GM21723 (cell line): ENCODE results near the gene NEBL.

Experiments used
- ATAC-seq: cut with Tn5 transposase; IDR thresholded peaks from one replicate; pipeline ENCODE4 v1.9.1; 2021; ENCODE audit warnings: mild to moderate bottlenecking, moderate library complexity; ENCODE audit not compliant: unreplicated experiment

NEBL gene

DNA sequence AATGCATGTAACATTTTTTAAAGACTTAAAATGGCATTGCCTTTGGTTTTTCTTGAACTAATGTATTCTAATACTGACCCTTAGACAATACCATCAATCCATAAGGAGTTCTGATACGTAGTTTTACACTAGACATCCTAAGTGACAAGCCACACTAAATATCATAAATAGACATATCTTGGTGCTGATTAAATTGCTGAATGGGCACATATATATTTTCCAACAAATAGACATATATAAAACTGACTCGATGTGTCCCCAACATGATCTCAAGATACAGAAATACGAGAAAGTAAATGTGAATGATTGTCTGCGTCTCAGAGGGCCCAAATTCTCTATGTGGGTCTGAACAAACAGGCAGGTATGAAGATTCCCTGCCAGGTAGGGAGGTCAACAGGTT is 99.8 kb downstream of the NEBL start:
- ATAC-seq: no peak

DNA sequence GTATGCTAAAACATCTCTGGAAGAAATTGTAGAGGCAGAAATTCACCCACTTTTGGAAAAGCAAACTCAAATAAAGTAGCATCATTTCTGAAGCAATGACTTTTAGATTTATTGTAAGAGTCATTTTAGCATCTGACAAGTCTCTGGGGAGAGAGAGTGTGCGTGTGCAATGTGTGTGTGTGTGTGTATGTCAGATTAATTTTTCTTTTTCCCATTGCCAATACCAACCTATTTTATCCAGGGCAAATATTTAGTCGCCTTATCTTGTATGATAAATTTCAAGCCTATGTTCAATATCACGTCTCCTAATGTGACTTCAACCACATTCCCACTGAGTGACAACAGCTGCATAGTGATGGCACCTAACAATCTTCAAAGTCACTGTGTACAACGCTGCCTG is 101.7 kb downstream of the NEBL start:
- no peak for ATAC-seq

DNA sequence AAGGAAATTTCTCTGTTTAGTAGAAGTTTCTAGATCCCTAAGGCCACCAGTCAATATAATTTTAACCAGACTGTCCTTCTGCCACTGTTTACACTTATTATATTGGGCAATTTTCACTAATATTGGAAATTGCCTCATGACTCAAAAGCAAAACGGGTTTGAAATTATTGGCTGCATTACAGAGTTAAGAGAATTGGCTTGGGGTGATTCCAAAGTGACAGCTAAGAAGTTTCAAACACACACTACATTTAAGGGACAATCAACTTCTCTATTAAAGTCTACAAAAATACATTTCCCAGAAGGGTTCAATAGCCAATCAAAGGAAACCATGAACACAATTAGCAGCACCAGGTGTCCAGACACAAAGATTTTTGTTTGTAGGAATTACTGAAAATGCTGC is 111.9 kb downstream of the NEBL start:
- no peak for ATAC-seq

DNA sequence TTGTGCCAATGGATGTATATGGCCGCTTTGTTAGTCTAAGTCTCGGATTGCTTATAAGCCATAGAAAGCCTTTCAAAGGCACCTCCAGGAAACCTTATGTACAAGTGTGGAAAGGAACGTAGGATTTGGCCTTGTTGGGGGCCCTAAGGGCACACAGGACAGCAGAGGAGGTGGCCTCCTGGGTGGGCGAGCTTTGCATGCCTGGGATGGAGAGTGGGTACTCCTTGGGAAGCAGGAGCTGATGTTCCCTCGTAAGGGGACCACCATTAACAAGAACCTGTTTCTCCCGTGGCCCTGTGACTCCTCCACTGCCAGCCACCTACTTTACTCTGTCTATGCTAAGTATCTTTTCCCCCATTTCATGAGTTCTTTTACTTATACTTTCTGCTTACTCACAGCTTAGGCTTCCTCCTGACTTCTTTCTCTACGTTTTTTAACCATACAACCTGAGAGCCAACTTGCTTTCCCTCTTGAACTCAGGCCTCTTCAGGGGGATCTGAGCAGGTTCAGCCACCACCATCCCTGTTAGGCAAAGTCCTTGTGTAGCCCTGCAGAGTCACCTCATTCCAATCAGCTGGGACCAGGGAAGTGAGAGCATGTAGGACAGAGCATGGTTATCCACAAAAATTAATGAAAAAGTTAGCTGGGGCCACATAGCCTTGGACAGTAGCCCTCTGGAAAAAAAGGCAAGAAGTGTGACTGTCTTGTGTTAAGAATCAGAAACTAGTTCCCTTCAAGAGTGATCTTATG is 118.9 kb downstream of the NEBL start:
- ATAC-seq: no peak

DNA sequence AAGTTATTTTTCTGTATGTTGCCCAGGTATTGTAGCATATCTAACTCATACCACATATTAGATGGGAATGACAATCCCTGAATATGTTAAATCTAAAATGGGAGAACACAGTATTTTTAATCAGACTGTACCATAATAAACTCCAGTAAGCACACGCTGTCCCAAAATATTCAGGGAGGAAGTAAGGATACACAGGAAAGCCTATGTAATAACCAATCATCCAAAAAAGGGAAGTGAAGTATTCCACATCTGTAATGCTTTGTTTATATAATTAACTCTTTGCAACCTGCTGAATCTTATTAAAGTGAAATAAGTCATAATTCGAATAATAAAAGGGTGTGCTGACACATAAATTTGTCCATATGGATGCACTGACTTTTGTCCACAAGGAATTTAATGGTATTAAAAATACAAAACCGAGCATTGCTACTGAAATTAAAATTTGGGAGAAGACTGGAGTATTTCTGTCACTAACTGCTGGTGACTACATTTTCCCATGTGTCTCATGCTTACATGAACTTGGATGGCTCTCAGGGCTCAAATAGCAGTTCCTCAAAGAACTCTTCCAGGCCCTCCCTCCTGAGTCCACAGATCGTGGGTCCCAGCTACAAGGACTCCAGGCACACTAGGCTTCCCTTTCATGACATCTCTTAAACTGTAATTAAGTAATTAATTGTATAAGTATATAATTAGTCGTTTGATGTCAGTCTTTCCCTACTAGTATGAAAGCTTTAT is 120.6 kb downstream of the NEBL start:
- ATAC-seq: no peak

DNA sequence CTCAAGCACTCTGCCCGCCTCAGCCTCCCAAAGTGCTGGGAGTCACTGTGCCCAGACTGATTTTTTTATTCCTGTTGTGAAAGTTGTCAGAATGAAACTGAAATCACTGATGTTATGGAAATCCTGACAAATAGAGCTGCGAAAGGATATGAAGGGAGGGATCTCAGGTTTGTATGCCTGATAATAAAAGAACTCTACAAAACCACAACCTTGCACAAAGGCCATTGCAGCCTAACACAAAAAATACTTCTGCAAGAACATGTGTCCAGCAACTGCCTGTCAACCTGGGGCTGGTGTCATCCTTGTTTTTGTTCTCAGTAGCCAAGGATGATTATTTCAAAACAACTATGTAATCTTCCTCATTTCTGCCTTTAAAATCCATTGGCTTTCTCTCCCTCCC is 126.1 kb downstream of the NEBL start:
- ATAC-seq: no peak

DNA sequence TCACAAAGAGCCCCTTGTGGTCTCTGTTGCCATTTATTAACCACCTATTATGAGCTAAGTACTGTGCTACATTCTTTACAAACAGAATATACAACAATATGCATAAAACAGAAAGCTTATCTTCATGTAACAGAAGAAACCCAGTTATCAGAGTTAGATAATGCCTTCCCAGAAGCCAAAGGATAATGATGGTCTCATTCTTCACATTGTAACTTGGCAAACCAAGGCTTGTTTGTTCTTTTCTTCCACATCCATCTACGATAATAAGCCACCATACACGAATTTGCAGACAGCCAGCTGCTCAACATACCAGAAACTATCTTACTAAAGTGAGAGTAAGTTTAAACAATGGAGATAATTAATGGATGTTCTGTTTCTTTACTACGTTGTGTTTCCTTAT is 127.6 kb downstream of the NEBL start:
- no peak for ATAC-seq

DNA sequence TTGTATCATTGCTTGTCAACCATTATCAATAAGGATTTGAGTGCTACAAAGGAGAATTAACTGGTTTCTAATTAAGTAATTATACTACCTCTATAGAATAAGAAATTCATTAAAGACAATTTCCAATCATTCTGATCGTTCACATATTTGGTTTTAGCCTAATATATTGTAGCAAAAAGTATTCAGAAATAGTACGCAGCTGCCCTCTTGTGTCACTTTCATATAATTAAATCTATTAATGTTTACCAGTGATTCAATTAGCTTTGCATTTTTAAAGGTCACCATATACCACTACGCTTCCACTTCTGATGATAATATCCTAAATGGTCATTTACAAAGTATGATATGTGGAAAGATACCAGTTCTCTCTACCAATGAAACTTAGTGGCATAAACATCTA is 128.3 kb downstream of the NEBL start:
- ATAC-seq: no peak

DNA sequence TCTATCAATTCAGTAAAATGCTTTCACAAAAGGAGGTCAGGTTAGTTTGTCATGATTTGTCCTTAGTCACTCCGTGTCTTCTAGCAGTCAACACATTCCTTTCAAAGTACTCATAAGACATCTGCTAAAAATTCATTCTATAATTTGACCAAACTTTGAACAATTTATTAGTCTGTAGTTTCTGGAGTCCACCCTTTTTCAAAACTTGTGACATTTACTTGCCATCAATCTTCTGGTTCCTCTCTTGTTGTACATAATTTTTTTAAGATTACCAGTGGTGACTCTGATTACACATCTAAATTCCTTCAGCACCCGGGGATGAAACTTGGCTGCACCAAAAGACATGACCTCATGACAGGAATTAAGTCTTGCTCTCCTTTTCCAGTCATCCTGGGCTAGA is 130.1 kb downstream of the NEBL start:
- no peak for ATAC-seq

DNA sequence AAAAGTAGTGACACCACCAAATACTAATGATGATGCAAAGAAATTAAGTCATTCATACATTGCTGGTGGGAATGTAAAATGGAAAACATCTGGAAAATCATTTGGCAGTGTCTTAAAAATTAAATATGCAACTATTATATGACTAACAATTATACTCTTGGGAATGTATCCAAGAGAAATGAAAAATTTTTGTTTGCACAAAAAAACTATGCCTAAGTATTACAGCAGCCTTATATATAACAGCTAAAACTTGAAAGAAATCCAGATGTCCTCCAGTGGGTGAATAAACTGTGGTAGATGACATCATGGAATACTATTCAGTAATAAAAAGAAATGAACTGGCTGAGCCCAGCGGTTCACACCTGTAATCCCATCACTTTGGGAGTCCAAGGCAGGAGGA is 132.0 kb downstream of the NEBL start:
- no peak for ATAC-seq

DNA sequence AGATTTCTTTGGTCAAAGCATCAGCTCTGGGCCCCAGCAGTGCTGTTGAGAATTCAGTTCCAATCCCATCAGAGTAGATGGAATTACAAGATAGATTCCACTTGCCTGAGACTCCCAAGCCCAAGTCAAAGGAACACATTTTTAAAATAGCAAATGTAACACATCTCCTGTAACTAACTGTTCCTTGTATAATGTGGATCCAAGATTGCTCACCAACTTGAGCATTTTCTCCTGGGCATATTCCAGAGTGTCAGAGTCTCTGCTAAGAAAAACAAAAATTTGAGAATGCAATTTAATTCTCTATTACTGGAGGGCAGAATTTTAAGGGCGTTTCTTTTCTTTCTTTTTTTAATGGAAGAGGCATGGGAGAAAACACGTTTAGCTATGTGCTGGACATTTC is 136.7 kb downstream of the NEBL start:
- no peak for ATAC-seq

DNA sequence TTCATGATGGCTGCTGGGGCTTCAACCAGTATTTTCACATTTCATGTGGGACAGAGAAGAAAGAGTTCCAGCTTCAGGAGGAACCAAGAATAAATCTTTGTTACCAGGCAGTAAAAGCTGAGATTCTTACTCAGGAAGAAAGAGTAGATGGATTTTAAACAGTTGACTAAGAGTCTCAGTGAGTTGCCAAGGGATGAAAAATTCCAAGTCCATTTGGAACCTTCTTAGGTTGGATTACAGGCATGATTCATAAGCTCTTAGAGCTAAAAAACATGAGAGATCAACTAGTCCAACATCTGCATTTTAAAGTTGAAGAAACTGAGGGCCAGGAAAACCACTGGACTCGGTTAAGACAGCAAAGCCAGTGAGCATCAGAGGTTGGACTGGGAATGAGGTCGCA is 148.6 kb downstream of the NEBL start:
- ATAC-seq: no peak

DNA sequence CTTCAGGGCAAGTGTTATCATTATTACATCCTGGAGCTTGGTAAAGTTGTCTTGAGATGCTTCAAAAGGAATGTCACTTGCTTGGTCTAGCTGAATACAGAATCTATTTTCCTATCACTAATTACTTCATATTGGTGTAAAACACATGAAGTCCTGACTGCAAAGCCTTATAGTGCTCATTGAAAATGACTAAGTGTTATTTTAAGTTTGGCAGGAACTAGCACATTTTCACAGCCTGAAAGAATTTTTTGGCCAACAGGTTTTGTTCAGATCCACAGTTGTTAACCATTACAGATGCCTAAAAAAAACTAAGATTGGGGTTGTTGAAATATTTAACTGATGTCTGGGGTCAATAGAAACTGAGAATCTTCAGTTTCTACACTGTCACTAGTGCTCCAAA is 149.3 kb downstream of the NEBL start:
- no peak for ATAC-seq

DNA sequence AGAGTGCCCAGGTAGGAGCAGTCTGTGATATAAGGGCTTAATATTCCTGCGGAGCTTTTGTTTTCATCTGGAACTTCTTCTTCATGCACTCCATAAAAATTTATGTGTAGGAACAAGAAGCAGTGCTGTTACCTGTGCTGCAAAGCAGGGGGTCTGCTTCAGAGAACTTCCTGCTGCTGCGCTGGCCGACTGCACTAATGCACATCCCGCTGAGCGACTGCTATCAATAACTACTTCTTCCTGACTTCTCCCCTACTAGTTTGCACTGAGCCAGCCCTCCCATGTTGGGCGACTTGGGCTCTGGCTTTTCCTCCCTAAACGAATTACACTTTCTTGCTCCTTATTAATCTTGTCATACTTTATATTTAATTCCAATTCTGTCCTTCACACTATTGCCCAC is 150.3 kb downstream of the NEBL start:
- ATAC-seq: no peak

DNA sequence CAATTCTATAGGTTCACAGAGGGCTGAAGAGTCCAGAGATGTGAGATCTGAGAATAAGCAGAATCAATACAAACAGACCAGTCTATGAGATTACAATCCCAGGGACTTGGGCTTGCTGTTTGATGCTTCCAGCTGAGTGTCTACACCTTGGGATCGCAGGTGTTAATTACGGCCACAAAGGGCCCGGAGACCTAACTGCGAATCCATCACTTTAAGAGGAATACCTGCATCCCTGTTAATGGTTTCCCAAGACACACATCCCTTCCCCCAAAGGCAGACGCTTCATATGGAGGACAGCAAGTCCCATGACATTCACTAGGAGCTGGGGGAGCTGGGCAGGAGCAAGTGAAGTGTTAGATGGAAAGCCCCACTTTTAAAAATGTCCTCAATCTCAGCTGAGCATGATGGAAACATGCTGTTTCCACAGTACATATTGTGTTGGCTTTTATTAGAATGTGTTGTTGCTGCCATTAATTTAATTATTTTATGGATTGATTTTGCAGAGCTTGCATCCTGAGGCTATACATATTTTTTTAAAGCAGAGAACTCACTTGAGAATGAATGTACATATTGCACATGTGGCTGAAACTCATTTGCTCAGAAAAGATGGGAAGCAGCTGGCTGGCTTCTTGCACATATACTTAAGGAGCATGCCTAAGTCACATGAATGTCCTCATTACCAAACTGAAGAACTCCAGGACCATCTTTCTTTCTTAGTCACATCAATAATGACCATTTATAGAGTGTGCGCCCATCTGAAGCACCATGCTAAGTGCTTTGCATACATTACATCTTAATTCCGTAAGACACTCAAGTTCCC is 151.3 kb downstream of the NEBL start:
- no peak for ATAC-seq

DNA sequence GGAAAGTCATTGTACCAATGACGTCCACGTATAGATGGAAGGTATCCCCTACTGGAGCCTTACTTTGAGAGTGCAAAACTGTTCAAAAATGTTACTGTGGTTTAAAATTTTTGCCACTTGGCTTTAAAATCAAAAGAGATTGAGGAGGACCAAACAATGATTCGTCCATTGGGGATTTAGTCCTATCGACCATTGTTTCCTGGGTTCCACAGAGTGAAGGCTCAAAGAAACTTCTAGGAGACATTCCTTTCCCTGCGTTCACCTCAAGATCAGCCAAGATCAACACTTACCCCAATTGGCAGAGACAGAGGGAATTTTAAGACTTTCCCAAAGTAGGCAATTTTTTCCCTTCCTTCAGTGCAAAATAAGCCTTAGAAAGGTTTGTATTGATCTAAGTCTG is 152.3 kb downstream of the NEBL start:
- no peak for ATAC-seq

DNA sequence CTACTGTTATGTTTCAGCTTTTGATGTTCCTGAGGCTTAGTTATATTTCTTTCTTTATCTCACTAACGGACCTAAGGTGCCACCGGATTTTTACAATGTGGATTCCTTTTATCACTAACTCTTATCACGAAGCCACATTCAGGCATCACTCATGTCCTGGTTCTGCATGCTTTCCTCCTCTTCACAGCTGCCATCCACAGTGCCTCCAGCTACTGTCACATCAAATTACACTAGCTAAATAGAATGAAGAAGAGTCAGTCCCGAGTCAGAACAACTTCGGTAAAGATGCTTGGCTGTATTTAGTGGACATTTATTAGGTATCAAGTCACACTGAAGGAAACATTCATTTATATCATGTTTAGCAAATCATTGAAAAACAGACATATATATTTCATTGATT is 153.2 kb downstream of the NEBL start:
- no peak for ATAC-seq

DNA sequence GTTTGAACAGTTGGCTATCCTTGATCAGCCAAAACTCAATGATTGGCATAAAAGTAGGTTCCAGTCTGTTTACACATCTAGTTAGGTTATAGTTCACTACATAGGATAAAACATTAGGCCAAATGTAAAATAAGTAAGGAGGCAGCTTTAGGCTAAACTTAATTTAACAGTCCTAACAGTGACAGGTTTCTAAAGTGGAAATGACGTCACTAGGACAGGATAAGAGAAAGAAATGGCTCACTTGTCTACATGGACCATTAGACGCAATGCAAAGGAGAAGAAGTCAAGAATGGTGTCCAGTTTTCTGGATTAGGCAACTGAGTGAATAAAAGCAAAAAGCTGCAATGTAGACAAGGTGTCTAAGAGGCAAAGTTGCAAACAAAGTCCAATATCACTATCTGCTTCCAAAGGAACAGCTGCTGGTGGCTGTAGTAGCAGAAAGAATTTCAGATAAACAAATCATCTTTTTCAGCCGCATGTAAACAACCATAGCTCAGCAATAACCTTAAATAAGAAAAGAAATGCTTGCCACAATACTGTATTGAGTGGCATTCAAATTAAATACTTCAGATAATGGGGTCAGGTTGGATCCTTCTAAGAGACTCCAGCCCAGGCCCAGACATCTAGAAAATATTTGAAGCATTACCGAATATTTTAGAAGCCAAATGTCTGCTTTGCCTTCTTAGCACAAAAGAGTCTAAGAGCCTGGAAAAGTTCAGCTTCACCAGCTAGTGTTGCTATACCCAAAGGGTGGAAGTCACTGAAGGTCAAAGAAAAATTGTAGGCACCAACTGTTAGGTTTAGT is 154.2 kb downstream of the NEBL start:
- no peak for ATAC-seq

DNA sequence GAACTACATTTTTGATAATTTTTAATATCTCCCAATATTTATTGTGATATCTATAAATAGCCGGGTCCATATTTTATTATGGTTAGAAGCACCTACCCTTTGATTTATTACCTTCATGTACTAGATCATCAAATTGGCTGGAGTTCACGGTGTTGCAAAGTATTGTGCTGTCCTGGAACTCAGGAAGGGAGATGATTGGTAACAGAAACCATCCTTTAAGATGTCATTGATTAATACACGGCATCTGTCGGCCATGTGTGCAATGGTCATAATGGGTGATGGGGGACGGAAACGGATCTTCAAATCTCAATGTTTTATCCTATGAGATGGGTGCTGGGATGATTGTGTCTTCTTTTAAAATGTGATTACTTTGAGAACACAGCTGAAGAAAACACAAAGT is 157.0 kb downstream of the NEBL start:
- ATAC-seq: no peak

DNA sequence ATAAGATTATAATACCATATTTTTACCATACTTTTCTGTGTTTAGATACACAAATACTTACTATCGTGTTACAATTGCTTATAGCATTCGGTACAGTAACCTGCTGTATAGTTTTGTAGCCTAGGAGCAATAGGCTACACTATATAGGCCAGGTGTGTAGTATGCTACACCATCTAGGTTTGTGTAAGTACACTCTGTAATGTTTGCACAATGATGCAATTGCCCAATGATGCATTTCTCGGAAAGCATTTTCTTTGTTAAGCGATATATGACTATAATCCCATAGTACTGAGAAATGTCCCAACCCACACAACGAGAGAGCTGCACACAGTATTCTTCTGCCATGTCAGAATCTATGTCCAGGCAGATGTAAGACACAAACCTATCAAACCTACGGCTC is 160.0 kb downstream of the NEBL start:
- ATAC-seq: no peak
